ENCODE results near the gene PLEKHA7. TPM values are rescaled to one million over a fixed set of nuclear protein-coding genes. Genes with fewer than 3 reads are reported as not detected.

The PLEKHA7 gene
- total RNA-seq, 2 donors from 2014 or later = 17.5 to 21.9 TPM

GRCh38 chr11:16911658-16912057, 102.6 kb downstream of the PLEKHA7 start:
- 90 to 98% methylated on average over 4 of the region's 4 CpGs for WGBS, 2 experiments (ENCODE audit: insufficient coverage in 1 of 2, insufficient read length in 1 of 2)
- H3K27ac Mint-ChIP-seq = no peak overlapping the region
- TF ChIP-seq CTCF (conservative IDR thresholded peaks at IDR 0.05) = no peak

GRCh38 chr11:16911186-16911585, 103.0 kb downstream of the PLEKHA7 start:
- H3K9me3 Mint-ChIP-seq = peaks cover 2% of the 10 kb centered on the region
- TF ChIP-seq CTCF (conservative IDR thresholded peaks at IDR 0.05) = no peak
- Histone ChIP-seq H3K36me3 (ENCODE audit: control insufficient read depth, insufficient read depth, low read length) (no peaks in the 10 kb centered on the region), H3K9me3 (ENCODE audit: control insufficient read depth, low read length) (no peaks in the 10 kb centered on the region), H3K4me1 (ENCODE audit: control insufficient read depth, insufficient read depth, low read length) (no peaks in the 10 kb centered on the region), H3K27me3 (ENCODE audit: control insufficient read depth, insufficient read depth, low read length, poor library complexity, severe bottlenecking) (no peaks in the 10 kb centered on the region), H3K9ac (ENCODE audit: extremely low read depth, low read length, poor library complexity, severe bottlenecking) (no peak overlapping the region), H3K4me3 (ENCODE audit: low read length) (no peak overlapping the region), H3K27ac (ENCODE audit: low read depth, low read length) (no peak overlapping the region)
- no peaks in the 10 kb centered on the region for H3K27me3 Mint-ChIP-seq (ENCODE audit: insufficient read depth)
- peaks cover 9% of the 10 kb centered on the region for H3K4me1 Mint-ChIP-seq
- H3K4me3 Mint-ChIP-seq = no peak overlapping the region
- DNase-seq = no peak
- WGBS, 2 experiments (ENCODE audit: insufficient coverage in 1 of 2, insufficient read length in 1 of 2) = 71 to 83% methylated on average over 3 to 4 of the region's 4 CpGs
- no peak overlapping the region for H3K27ac Mint-ChIP-seq
- H3K36me3 Mint-ChIP-seq (ENCODE audit: low read depth) = peaks cover 2% of the 10 kb centered on the region

More at GRCh38 chr11:16911658-16912057, 102.6 kb downstream of the PLEKHA7 start:
- no peak overlapping the region for H3K9ac ChIP-seq (ENCODE audit: extremely low read depth, low read length, poor library complexity, severe bottlenecking)
- no peaks in the 10 kb centered on the region for H3K27me3 ChIP-seq (ENCODE audit: control insufficient read depth, insufficient read depth, low read length, poor library complexity, severe bottlenecking)
- DNase-seq = no peak
- Mint-ChIP-seq H3K4me1 (peaks cover 14% of the 10 kb centered on the region), H3K36me3 (ENCODE audit: low read depth) (peaks cover 7% of the 10 kb centered on the region), H3K4me3 (no peak overlapping the region), H3K27me3 (ENCODE audit: insufficient read depth) (no peaks in the 10 kb centered on the region), H3K9me3 (peaks cover 4% of the 10 kb centered on the region)
- no peaks in the 10 kb centered on the region for H3K9me3 ChIP-seq (ENCODE audit: control insufficient read depth, low read length)
- H3K27ac ChIP-seq (ENCODE audit: low read depth, low read length) = no peak overlapping the region
- no peaks in the 10 kb centered on the region for H3K4me1 ChIP-seq (ENCODE audit: control insufficient read depth, insufficient read depth, low read length)
- H3K36me3 ChIP-seq (ENCODE audit: control insufficient read depth, insufficient read depth, low read length) = no peaks in the 10 kb centered on the region
- no peak overlapping the region for H3K4me3 ChIP-seq (ENCODE audit: low read length)

GRCh38 chr11:16909359-16910035, 104.7 kb downstream of the PLEKHA7 start:
- peaks cover 8% of the 10 kb centered on the region for H3K4me1 Mint-ChIP-seq
- Histone ChIP-seq H3K4me3 (ENCODE audit: low read length) (no peak overlapping the region), H3K4me1 (ENCODE audit: control insufficient read depth, insufficient read depth, low read length) (no peaks in the 10 kb centered on the region), H3K27ac (ENCODE audit: low read depth, low read length) (no peak overlapping the region), H3K36me3 (ENCODE audit: control insufficient read depth, insufficient read depth, low read length) (no peaks in the 10 kb centered on the region), H3K27me3 (ENCODE audit: control insufficient read depth, insufficient read depth, low read length, poor library complexity, severe bottlenecking) (no peaks in the 10 kb centered on the region), H3K9me3 (ENCODE audit: control insufficient read depth, low read length) (no peaks in the 10 kb centered on the region), H3K9ac (ENCODE audit: extremely low read depth, low read length, poor library complexity, severe bottlenecking) (no peak overlapping the region)
- peaks cover 6% of the 10 kb centered on the region for H3K9me3 Mint-ChIP-seq
- peaks cover 1% of the 10 kb centered on the region for H3K27me3 Mint-ChIP-seq (ENCODE audit: insufficient read depth)
- no peak overlapping the region for H3K27ac Mint-ChIP-seq
- DNase-seq = no peak
- WGBS, 2 experiments (ENCODE audit: insufficient coverage in 1 of 2, insufficient read length in 1 of 2) = 97 to 100% methylated on average over 2 to 3 of the region's 3 CpGs
- H3K4me3 Mint-ChIP-seq = no peak overlapping the region
- H3K36me3 Mint-ChIP-seq (ENCODE audit: low read depth) = peaks cover 4% of the 10 kb centered on the region
- TF ChIP-seq CTCF (conservative IDR thresholded peaks at IDR 0.05) = no peak
